Stomach (tissue), 9 donors: ENCODE data around the gene ZDHHC20. TPM values are rescaled to one million over a fixed set of nuclear protein-coding genes. Genes with fewer than 3 reads are reported as not detected.

Experiments
- DNase-seq, 2 donors: peaks; one replicate each; pipeline versions ENCODE4 v3.0.0 to v3.0.0-alpha.2; 2013 to 2019
- H3K27ac ChIP-seq, 5 donors: fragments of 200-600 bp in 4 of 5; sonication (generic) in 4 of 5; one replicate each; pipeline ENCODE4 v1.5.1; 2013 to 2019; ENCODE audit warnings: mild to moderate bottlenecking in 1 of 5, moderate library complexity in 1 of 5
- H3K27me3 ChIP-seq, 3 donors: fragments of 200-600 bp; sonication (generic); one replicate each; pipeline ENCODE4 v1.5.1; 2017 to 2019; ENCODE audit warnings: mixed run types in 1 of 3
- H3K36me3 ChIP-seq, 4 donors: fragments of 200-600 bp; sonication (generic); 1 replicate in 3 of 4; 2 replicates in 1 of 4; pipeline ENCODE4 v1.5.1; 2016 to 2019
- H3K4me1 ChIP-seq, 4 donors: fragments of 200-600 bp; sonication (generic); one replicate each; pipeline ENCODE4 v1.5.1; 2016 to 2019
- H3K4me3 ChIP-seq, 4 donors: fragments of 200-600 bp; sonication (generic) in 3 of 4; one replicate each; pipeline ENCODE4 v1.5.1; 2016 to 2019; ENCODE audit warnings: mild to moderate bottlenecking in 1 of 4
- H3K9me3 ChIP-seq, 4 donors: fragments of 200-600 bp; sonication (generic); one replicate each; pipeline ENCODE4 v1.5.1; 2016 to 2019
- CTCF ChIP-seq, 7 experiments: fragments of 450-650 bp in 4 of 7; fragments of 200-600 bp in 3 of 7; sonication (generic) in 3 of 7; IDR thresholded peaks; one replicate each; pipeline ENCODE4 v1.5.1; 2016 to 2019; ENCODE audit warnings: antibody characterized with exemption in 7 of 7, control low read depth in 2 of 7, mild to moderate bottlenecking in 1 of 7
- EP300 ChIP-seq: sonication (generic); formaldehyde crosslinking; IDR thresholded peaks from one replicate; pipeline ENCODE4 v1.6.1; 2017; ENCODE audit warnings: antibody characterized with exemption
- POLR2A ChIP-seq, 4 donors: fragments of 450-650 bp; IDR thresholded peaks; one replicate each; pipeline ENCODE4 v1.6.1; 2016; ENCODE audit warnings: antibody characterized with exemption in 4 of 4, control low read depth in 2 of 4, mild to moderate bottlenecking in 1 of 4, moderate library complexity in 1 of 4
- POLR2AphosphoS5 ChIP-seq, 3 donors: sonication (generic); formaldehyde crosslinking; IDR thresholded peaks; one replicate each; pipeline ENCODE4 v1.6.1; 2016; ENCODE audit warnings: antibody characterized with exemption in 3 of 3
- WGBS, 5 donors: extraction: QIAGEN DNeasy Blood & Tissue Kit in 3 of 5; methylation state at CpG; one replicate each; pipeline versions ENCODE4 v1.1.5 to v1.1.7; 2013 to 2018; 5-methylcytosine and 5-hydroxymethylcytosine counted together
- intact Hi-C: fragments of 100-400 bp; cut with DNase I; formaldehyde crosslinking; loops from one replicate; pipeline ENCODE4 v1.15.1; 2023; ENCODE audit warnings: low total_unique reads
- polyA plus RNA-seq, 3 donors: library from polyadenylated mRNA; stranded (reverse); fragments of 200-250 nt; gene quantifications; one replicate each; pipeline ENCODE4 v1.2.3, GENCODE V29; 2013
- total RNA-seq, 5 donors: library from RNA; depleted of rRNA; stranded (reverse); fragments of >200 nt; gene quantifications; one replicate each; pipeline versions ENCODE4 v1.1.0 to v1.2.3, GENCODE V29; 2014 to 2016
- donor health status: healthy with polysubstance abuse.
- donor health status: Bipolar disorder and iron deficiency.
- donor health status: healthy.

ZDHHC20 gene
- total and polyA plus RNA-seq, 8 donors, result 13.9 to 329 (median 37.7) TPM

DNA sequence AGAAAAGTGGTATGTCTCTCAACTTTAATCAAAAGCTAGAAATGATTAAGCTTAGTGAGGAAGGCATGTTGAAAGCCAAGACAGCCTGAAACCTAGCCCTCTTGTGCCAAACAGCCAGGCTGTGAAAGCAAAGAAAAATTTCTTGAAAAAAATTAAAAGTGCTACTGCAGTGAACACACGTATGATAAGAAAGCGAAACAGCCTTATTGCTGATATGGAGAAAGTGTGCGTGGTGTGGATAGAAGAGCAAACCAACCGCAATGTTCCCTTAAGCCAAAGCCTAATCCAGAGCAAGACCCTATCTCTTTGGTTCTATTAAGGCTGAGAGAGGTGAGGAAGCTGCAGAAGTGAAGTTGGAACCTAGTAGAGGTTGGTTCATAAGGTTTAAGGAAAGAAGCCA is 96.4 kb downstream of the ZDHHC20 start:
- TF ChIP-seq POLR2AphosphoS5 (IDR thresholded peaks at IDR 0.05) (no peak), CTCF (IDR thresholded peaks at IDR 0.05) (no peak), POLR2A (IDR thresholded peaks at IDR 0.05) (no peak), EP300 (no peak)
- intact Hi-C loops, result no loop called here
- no peak overlapping the region for H3K27ac ChIP-seq
- H3K27me3 ChIP-seq, result no peaks in the 10 kb centered on the region
- H3K9me3 ChIP-seq, result peaks cover 0 to 4% (median 0%) of the 10 kb centered on the region in 4 donors
- no peaks in the 10 kb centered on the region for H3K36me3 ChIP-seq
- no peak overlapping the region for H3K4me3 ChIP-seq
- 74 to 87% (median 81%) methylated on average over 4 of the region's 4 CpGs for WGBS, 5 donors
- H3K4me1 ChIP-seq, result no peaks in the 10 kb centered on the region
- DNase-seq, result no peak

- Histone ChIP-seq H3K9me3 (peaks cover 0 to 4% (median 0%) of the 10 kb centered on the region in 4 donors), H3K4me3 (no peak overlapping the region), H3K36me3 (no peaks in the 10 kb centered on the region), H3K27me3 (no peaks in the 10 kb centered on the region), H3K27ac (no peak overlapping the region), H3K4me1 (no peaks in the 10 kb centered on the region)
- TF ChIP-seq POLR2AphosphoS5 (IDR thresholded peaks at IDR 0.05), result no peak
- TF ChIP-seq POLR2A (IDR thresholded peaks at IDR 0.05), result no peak
- no peak for TF ChIP-seq CTCF (IDR thresholded peaks at IDR 0.05)
- TF ChIP-seq EP300, result no peak
- DNase-seq, result no peak
- intact Hi-C loops, result no loop called here
- 70 to 92% (median 80%) methylated on average over 3 of the region's 3 CpGs for WGBS, 5 donors
Measured at GRCh38 chr13:21361706-21362105, 97.4 kb downstream of the ZDHHC20 start.

- Histone ChIP-seq H3K4me1 (no peaks in the 10 kb centered on the region), H3K4me3 (no peak overlapping the region), H3K27ac (no peak overlapping the region), H3K27me3 (no peaks in the 10 kb centered on the region), H3K36me3 (no peaks in the 10 kb centered on the region), H3K9me3 (peaks cover 0 to 4% (median 0%) of the 10 kb centered on the region in 4 donors)
- TF ChIP-seq POLR2A (IDR thresholded peaks at IDR 0.05), result no peak
- no peak for TF ChIP-seq POLR2AphosphoS5 (IDR thresholded peaks at IDR 0.05)
- no peak for TF ChIP-seq CTCF (IDR thresholded peaks at IDR 0.05)
- no peak for TF ChIP-seq EP300
- DNase-seq, result no peak
- intact Hi-C loops, result no loop called here
- 75 to 82% (median 80%) methylated on average over 7 of the region's 7 CpGs for WGBS, 5 donors
Measured at GRCh38 chr13:21361123-21361522, 98.0 kb downstream of the ZDHHC20 start.

DNA sequence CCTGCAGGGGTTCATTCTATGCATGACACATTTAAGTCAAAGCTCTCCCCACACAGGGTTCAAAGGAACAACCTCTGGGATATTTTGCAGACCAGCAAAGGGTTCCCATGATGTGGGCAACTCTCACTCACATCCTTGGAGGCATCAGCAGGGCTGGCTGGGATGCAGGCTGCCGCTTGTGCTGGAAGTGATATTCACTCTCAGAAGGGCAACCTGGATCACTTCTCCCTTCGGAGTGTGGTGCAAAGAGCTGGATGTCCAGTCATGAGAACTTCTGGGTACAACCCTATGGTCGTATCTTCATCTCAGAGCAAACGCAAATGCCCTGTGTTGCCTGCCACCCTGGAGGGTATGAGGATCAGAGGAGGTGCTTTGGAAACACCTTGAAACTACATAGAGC is 98.6 kb downstream of the ZDHHC20 start:
- intact Hi-C loops, result no loop called here
- no peak for TF ChIP-seq CTCF (IDR thresholded peaks at IDR 0.05)
- no peak for TF ChIP-seq POLR2AphosphoS5 (IDR thresholded peaks at IDR 0.05)
- TF ChIP-seq EP300, result no peak
- TF ChIP-seq POLR2A (IDR thresholded peaks at IDR 0.05), result no peak
- H3K4me1 ChIP-seq, result no peaks in the 10 kb centered on the region
- H3K4me3 ChIP-seq, result no peak overlapping the region
- H3K36me3 ChIP-seq, result no peaks in the 10 kb centered on the region
- WGBS, 5 donors, result 88 to 98% (median 94%) methylated on average over 3 to 4 of the region's 4 CpGs
- peaks cover 0 to 4% (median 0%) of the 10 kb centered on the region in 4 donors for H3K9me3 ChIP-seq
- no peak overlapping the region for H3K27ac ChIP-seq
- DNase-seq, result no peak
- H3K27me3 ChIP-seq, result no peaks in the 10 kb centered on the region
